HG02678 (cell line): ENCODE results near the gene CSDE1.
A peak's percentile ranks its signal among the peaks of the same experiment; 100 is the strongest.
"Not testable (repeated sequence)": the region's sequence is repeated elsewhere in the genome, so short reads cannot be mapped to it uniquely, and the experiment has no call there.

Source experiments
- ATAC-seq: cut with Tn5 transposase; IDR thresholded peaks from one replicate; pipeline ENCODE4 v1.9.1; 2021; ENCODE audit warnings: mild to moderate bottlenecking, moderate library complexity; ENCODE audit not compliant: unreplicated experiment

Gene CSDE1

GRCh38 chr1:114757455-114758255 lies at the start of gene CSDE1:
Gene CSDE1 (minus strand): TSS chr1:114757984. CDS start chr1:114739890, 18,094 bp downstream.
- peak; percentile 85 for ATAC-seq

- not testable (repeated sequence) for ATAC-seq
These were observed 46.7 kb upstream of the CSDE1 start for GRCh38 chr1:114804449-114804848.

DNA sequence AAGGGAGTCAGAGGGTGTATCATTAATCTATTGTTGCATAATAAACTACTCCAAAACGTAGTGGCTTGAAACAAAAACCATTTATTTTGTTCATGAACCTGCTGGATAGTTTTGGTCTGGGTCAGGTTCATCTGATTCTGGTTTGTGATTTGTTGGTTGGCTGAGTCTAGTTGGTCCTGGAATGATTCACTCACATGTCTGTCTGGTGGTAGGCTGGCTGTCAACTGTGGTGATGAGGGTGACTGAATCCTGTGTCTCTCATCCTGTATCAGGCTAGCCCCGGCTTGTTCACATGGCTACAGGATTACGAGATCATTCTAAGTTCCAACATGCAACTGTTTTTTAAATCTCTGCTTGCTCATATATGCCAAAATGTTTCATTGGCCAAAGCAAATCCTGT lies 45.2 kb upstream of the CSDE1 start:
- ATAC-seq: no peak

GRCh38 chr1:114794038-114794437 lies 36.3 kb upstream of the CSDE1 start:
- no peak for ATAC-seq

GRCh38 chr1:114790581-114790980 lies 32.8 kb upstream of the CSDE1 start:
- not testable (repeated sequence) for ATAC-seq

DNA sequence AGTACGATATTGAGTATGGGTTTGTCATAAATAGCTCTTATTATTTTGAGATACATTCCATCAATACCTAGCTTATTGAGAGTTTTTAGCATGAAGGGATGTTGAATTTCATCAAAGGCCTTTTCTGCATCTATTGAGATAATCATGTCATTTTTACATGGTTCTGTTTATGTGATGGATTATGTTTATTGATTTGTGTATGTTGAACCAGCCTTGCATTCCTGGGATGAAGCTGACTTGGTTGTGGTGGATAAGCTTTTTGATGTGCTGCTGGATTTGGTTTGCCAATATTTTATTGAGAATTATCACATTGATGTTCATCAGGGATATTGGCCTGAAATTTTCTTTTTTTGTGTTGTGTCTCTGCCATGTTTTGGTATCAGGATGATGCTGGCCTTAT lies 28.7 kb upstream of the CSDE1 start:
- not testable (repeated sequence) for ATAC-seq

GRCh38 chr1:114782476-114782875 lies 24.7 kb upstream of the CSDE1 start:
- no peak for ATAC-seq

GRCh38 chr1:114780344-114781226 lies 22.8 kb upstream of the CSDE1 start, which contains the start of gene SIKE1:
Gene SIKE1 (minus strand): TSS chr1:114780685. CDS start chr1:114780607, 78 bp downstream.
- ATAC-seq: peak; percentile 98

GRCh38 chr1:114779722-114780121 lies 21.9 kb upstream of the CSDE1 start:
- no peak for ATAC-seq

DNA sequence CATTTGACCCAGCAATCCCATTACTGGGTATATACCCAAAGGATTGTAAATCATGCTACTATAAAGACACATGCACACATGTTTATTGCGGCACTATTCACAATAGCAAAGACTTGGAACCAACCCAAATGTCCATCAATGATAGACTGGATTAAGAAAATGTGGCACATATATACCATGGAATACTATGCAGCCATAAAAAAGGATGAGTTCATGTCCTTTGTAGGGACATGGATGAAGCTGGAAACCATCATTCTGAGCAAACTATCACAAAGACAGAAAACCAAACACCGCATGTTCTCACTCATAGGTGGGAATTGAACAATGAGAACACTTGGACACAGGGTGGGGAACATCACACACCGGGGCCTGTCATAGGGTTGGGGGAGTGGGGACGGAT lies 18.9 kb upstream of the CSDE1 start:
- ATAC-seq: not testable (repeated sequence)

- no peak for ATAC-seq
These were observed 14.2 kb upstream of the CSDE1 start for GRCh38 chr1:114771992-114772391.

DNA sequence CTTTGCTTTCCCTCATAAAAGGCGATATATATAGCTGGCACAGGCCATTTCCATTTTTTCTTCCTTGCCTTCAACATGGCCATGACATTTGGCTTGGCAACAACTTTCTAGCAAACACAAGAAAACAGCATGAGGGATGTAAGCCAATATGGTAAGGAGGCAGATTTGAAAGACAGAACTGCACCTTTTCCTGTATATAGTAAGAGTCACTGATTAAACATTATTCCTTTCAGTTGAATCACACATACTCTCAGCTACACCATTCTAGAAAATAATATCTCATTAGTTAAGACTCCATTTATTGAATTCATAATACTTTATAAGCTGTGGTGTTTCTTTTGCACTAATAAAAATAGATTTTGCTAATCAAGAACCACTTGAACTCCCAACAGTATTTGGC lies 13.2 kb upstream of the CSDE1 start:
- no peak for ATAC-seq

- no peak for ATAC-seq
These were observed 6.9 kb upstream of the CSDE1 start for GRCh38 chr1:114764689-114765088.

- no peak for ATAC-seq
These were observed 560 bp upstream of the CSDE1 start for GRCh38 chr1:114758256-114758832.

DNA sequence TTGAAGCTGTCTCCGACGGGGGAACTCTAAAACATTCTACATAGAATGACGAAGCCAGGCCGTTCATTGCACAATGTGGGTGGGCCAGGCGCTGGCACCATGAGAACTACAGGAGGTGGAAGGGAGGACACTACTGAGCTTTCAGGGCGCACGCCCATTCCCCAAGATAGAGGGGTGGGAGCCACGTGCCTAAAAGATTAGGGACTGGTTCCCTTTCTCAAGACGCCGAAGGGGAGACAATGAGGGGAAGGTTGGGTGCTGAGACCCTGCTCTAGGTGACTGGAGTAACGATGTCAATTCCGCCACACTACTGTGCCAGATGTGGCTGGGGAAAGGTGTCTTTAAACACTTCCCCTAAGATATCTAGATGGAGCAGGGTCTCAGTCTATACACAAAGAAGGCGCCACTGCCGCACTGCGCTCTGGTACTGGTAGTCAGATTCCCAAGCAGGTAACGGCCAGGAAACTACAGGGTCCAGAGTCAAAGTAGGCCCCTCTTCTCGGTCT lies 782 bp downstream of the CSDE1 start:
- no peak for ATAC-seq

- peak; percentile 44 for ATAC-seq
These were observed 1.5 kb downstream of the CSDE1 start for GRCh38 chr1:114756009-114756892.

DNA sequence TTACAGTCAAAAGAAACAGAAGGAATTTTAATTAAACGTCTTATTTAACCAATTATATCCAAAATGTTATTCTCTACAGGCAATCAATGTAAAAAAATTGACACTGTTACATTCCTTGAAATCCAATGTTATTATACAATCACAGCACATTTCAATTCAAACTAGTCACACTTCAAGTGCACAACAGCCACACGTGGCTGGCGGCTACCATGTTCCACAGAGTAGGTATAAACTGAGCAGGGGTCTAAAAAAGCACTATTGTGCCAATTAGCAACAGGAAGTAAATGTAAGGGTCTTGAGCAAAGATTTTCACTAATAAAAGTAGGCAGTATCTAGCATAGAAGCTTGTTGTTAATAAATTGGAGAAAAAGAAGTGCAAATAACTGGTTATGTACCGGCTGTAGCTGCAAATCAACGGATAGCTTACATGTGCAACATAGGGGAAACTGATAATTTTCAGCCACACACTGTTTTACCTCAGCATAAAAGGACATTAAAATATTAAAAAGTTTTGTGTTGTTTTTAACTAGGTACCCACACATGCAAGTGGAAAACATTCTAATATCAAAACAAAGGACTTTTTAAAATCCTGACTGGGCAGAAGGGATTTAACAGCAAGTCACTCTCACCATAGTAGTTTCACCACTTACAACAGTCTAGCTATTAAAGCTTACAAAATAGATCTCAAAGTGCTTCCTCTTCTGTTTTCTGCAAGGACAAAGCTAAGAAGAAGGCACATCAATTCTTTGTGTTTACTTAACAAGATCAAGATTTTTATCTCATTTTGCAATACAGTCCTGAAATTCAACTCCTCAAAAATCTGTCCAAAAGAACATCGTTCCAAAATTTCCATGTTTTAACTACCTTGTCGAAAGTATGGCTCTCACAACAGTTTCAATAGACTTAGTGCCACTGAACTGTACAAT lies 2.5 kb downstream of the CSDE1 start:
- ATAC-seq: no peak

DNA sequence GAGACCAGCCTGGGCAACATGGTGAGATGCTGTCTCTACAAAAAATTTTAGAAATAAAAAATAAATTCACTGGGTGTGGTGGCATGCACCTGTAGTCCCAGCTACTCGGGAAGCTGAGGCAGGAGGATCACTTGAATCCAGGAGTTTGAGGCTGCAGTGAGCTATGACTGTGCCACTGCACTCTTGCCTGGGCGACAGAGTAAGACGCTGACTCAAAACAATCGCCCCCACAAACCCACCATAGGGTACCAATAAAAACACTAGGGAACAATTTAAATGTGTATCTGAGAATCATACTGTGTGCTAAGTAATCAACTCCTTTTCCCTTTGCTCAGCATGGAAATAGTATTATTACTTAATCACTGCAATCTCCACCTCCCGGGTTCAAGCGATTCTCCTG lies 4.1 kb downstream of the CSDE1 start:
- ATAC-seq: not testable (repeated sequence)

DNA sequence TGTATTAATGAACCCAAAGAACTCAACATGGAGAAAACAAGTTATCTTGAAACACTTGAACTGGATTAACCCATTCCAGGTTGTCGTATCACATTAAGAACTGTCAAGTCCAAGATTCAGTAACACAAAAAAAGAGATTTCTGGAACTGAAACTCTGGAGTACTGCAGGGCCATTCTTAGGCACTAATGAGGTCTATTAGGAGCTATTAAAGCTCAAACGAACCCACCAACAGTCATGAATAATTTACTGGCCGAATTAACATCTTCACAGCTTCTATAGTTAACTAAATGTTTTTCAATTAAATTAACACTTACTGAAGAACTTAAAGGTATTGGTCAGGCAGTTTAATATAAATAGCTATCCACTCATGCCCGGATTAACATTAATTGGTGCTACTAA lies 4.6 kb downstream of the CSDE1 start:
- ATAC-seq: no peak
